GM21367 (cell line): ENCODE results near the gene MACROD2.

Source experiments
- ATAC-seq: cut with Tn5 transposase; IDR thresholded peaks from one replicate; pipeline ENCODE4 v1.9.1; 2021; ENCODE audit not compliant: unreplicated experiment

MACROD2 gene

DNA sequence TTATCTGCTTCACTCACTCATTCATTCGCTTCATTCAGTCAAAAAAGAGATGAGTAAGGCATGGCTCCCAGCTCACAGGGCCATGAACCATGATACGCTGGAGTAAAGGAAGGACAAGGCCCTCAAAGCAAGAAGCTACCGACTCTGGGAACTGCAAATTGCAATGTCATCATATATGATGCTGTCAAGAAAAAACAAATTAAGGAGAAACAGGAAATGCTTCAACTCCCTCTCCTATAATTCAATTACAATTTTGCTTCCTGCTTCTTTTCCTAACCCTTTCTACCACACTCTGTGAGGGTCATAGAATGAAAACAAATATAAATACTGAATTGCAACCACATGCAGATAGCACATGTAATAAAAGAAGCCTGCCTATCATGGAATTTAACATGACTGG, 1067.8 kb downstream of the MACROD2 start:
- no peak for ATAC-seq

DNA sequence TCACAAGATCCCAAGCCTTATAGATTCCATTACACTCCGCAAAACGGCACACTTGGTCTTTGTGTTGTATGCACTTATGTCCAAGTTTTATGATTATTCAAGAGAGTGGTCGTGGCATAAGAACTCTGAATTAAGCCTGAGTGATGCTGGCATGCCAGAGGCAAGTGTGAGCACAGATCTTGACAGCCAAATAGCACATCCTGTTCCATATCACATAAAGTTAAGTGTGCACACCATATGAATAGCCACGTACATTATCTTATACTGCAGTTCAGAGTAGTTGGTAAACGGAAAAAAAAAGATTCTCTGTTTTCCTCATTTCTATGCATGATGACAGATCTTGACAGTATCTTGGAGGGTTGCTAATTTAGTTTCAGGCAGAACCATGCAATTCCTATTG, 1069.4 kb downstream of the MACROD2 start:
- no peak for ATAC-seq

DNA sequence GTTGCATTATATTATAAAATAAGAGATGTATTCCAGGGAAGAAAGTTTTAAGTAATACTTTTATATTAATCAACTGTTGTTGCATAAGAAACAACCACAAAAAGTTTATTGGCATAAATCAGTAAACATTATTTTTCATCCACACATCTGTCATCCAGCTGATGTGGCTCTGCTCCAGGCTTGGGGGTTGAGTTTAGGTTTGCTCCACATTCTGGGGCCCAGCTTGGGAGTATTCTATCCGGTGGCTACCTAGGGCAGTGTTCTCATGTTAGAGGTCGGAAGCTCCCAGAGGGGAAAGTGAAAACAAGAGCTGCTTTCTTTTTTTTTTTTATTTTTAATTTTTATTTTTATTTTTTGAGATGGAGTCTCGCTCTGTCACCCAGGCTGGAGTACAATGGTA, 1070.5 kb downstream of the MACROD2 start:
- ATAC-seq: no peak

DNA sequence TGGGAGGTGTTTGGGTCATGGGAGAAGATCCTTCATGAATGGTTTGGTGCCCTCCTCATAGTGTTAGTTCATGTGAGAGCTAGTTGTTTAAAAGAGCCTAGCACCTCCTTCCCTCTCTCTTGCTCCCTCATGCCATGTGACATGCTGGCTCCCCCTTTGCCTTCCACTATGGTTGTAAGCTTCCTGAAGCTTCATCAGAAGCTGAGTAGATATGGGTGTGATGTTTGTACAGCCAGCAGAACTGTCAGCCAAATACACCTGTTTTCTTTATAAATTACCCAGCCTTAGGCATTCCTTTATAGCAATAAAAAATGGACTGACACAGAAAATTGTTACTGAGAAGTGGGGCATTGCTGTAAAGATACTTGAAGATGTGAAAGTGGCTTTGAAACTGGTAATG, 1073.2 kb downstream of the MACROD2 start:
- no peak for ATAC-seq

DNA sequence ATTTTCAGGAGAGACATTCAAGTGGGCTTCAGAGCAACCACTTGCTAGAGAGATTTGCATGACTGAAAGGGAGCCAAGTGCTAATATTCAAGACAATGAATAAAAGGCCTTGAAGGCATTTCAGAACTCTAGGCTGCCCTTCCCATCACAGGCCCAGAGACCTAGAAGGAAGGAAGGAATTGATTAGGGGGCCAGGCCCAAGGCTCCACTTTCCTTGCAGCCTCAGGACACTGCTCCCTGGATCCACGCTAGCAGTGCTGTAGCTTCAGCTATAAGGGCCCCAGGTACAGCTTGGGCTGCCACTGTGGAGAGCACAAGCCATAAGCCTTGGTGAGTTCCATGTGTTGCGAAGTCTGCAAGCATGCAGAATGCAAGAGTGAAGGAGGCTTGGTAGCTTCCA, 1074.0 kb downstream of the MACROD2 start:
- ATAC-seq: no peak

DNA sequence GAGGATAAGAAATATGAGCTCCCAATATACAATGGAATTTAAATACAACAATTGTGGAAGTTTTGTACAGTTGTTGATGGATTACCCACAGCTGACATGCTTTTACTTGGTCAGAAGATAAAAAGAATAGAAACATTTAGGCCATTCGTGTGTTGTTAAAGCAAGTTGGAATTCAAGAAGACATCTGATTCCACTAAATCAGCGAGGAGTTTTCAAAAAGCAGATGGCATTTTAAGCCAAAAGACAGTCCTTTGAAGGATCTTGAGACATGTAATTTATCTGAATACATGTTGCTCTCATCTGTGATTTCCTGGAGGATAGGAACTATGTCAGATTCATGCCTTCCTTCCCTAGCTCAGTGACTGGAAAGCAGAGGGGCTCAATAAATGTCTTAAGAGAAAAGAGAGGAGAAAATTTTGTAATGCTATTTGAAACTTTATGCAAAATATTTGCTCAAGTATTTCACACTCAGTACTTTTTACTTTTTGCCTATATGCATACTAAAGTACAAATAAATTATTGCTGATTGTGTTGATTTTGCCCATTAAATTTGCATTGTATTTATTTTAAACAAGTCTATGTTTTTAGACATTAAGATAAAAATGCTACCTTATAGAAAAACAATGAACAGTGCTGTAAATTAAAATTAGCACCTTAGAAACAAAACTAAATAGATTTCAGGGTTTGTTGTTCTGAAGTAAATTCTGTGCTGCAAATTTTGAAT, 1075.9 kb downstream of the MACROD2 start:
- ATAC-seq: no peak

DNA sequence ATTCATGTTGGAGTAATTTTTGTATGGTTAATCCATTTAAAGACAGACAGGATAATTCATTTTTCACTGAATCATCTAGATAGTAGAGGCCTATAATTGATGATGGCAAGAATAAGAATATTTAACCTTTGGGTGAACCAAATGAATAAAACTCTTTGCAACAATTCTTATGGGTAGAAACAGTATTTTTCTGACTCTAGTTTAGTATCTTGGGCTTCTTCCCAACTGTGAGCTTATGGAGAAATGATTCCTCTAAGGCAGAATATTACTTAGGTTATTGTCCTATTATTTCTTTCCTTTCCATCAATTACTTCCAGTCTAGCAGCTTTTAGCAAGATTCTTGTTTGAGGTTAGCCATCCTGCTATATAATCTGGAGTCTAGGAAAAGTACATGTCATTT, 1077.0 kb downstream of the MACROD2 start:
- no peak for ATAC-seq

DNA sequence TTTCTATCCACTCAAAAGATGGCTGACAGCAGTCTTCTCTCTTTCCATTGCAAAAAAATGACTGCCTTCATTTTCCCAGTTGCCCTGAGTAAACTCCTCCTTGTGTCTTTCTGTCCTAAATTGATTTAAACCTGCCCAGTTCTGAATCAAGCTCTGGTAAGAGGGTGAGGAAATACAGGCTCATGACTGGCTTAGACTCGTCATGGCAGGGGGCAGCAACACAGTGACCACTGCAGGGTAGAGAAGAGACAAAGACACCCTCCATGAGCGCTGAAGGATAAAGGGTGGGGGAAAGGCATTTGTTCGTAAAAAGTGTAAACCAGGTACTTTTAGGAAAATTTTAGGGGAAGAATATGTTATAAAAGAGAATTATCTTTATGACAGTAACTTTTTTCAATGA, 1080.3 kb downstream of the MACROD2 start:
- ATAC-seq: no peak

DNA sequence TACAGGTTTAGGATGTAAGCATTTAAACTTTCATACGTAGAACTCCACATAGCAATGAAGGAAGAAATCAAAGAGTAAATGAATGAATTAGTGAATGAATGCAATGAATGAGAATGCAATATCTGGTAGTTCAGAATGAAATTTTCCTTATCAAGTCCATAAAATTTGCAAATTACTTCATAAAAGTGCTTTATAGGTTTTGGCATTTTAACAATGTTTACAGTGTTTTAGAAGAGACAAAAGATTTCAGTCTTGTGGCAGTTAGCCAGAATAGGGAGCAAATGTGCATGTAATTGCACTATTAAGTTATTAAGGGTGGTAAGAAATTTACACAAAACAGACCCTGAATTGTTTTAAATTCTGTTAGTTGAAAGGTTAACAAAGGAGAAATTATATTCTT, 1081.5 kb downstream of the MACROD2 start:
- ATAC-seq: no peak

DNA sequence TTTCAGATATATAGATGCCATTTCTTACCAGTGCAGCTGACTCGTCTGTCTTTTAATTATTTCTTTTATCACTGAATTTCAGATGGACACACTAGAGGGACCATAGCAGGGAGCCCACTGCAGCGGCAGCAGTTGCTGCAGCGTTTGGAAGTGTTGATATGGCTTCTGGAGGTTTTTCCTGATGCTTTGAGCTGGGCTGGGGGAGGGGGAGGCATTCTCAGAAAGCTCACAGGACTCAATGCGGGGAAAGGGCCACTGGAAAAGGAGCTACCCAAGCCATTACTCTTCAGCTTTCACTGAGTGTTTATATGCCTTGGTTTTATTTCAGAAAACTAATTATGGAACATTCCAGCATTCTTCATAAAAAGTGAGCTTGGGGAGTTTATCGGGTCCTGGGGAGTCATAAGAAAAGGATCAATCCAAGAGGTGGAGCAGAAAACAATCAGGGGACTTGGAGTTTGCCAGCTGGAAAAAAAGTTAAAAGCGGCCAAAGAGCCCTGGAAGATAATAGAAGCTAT, 1082.5 kb downstream of the MACROD2 start:
- ATAC-seq: no peak

DNA sequence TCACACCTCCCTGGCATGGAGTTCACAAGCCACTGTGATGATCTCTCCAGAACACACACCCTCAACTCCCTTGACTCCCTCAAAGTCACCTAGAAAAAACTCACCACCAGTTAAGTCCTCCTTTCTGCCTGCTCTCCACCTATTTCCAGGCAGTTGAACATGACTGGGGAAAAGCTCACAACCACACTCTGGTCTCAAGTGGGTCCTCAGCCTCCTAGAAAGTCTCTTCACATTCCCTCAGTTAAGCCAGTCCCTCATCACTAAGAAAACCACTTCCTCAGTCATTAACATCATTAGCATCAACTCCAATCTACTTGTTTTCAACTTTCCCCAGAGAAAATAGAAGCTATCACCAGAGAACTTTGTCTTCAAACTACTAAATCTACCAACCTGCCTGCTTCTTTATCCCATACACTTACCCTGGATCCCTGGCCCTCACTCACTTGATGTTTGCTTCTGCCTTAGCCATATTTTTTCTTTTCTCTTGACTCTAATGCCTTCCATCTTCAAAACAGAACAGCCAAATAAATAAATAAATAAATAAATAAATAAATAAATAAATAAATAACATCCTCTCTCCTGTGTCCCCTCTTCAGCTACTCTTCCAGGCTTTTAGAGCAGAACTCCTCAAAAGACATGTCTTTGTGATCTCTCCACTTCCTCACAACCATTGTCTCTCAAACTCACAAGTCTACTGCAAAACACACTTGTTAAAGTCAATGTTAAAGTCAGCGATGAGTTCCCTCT, 1084.5 kb downstream of the MACROD2 start:
- ATAC-seq: no peak

DNA sequence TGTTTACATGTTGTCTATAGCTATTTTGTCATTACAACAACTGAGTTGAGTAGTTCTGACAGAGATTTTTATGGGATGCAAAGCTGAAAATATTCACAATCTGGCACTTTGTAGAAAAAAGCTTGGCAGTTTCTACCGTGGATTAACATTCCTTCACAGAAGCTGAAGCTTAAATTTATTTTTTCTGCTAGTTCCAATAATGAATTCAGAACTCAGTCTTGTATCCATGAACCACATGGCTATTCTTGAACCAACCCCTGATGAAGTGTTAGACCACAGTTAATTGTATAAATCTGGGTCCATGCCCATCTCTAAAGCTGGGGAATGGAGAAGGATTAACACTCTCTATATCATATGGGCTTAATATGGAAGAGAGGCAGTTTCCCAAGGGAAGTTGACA, 1085.9 kb downstream of the MACROD2 start:
- no peak for ATAC-seq

DNA sequence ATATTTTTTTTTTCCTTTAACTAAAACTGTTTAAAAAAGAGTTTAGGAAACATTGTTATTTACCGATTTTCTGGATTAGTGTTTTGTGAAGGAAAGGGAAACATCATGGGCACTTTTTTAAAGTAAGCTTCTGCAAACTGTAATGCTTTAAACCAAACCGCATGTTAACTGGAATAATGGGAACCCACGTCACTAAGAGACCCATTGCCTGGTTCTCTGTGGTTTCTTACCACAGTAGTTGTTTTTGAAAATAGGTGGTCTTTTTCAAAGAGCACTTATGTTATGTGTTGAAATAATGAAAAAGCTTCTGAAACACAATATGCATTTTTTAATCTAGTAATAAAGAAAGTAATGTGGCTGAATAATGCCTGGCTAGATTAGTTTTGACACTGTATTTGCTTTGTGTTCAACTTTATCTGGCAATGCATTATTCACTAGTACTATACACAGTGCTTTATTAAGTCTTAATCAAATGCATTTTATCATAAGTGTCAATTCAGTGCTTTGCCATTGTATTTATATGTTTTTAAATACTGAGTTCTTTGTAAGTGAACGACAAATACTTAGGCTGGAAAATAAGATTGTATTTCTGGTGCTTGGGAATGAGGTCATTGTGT, 1096.2 kb downstream of the MACROD2 start:
- no peak for ATAC-seq

DNA sequence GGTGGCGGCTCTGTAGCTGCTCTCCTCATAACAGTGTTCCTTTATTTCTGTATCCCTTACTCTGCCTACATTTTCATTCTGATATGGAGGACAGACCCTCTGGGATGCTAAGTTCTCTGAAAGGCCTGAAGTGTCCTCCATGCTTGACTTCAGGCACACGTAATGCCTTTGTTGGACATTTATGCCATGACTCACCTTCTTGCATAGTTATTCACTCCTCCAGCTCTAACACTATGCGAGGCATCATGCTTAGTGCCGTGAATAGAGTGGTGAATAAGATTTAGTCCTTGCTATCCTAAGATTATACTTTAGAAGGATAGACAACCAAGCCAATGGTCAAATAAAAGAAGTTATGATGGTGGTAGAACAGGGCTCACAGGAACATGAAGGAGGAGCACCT, 1103.0 kb downstream of the MACROD2 start:
- no peak for ATAC-seq

DNA sequence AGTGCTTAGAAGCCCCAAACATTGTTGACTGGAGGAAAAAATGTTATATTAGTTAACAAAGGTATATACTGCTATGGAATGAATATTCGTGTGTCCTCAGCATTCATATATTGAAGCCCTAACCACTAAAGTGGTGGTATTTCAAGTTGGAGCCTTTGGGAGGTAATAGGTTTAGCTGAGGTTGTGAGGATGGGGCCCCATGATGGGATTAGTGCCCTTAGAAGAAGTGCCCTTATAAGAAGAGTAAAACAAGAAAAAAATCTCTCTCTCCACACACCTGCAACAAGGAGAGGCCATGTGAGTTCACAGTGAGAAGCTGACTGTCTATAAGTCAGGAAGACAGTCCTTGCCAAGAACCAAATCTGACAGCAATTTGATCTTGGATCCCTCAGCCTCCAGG, 1103.8 kb downstream of the MACROD2 start:
- no peak for ATAC-seq

DNA sequence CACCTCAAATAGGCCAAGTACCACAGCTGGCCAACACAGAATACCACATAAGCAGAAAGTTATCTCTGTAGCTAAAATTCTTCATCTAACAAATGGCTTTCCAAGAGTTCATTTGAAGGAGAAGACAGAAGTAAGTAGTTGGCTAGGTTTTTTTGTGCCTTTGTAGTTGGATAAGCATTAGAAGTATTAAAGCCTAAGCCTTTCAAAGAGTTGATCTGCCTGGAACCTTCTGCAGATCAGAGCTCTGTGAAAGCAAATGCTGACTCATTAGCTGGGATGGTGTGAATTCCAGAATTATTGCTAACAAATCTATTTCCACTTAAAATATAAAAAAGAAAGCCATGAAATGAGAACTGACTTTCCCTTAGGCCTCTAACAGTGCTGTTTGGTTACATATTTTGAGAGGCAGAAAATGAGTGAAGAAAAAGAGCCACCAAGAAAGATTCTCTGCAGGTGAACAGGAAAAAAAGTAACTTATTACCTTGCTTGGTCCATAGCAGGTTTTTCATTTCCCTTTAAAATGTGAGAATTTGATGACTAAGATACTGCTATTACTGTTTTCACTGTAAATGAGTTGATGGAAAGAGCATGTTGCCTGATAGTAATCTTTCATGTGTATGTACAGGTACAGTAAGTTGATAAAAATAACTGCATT, 1105.3 kb downstream of the MACROD2 start:
- ATAC-seq: no peak

DNA sequence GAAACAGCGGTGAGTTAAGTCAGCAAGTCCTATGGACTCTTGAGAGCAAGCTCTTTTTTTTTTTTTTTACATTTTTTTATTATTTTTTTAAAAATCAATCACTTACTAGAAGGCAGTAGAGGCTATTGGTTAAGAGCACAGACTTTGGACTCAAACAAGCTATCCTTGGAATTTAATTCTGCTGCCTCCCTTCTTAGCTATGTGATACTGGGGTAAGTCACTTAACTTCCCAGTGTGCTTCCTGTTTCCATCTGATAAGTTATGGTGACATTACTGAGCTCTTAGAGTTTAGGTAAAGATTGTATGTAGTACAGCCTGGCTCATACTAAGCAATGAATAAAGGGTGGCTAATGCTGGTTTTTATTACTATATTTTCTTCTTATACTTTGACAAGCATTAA, 1112.6 kb downstream of the MACROD2 start:
- ATAC-seq: no peak

DNA sequence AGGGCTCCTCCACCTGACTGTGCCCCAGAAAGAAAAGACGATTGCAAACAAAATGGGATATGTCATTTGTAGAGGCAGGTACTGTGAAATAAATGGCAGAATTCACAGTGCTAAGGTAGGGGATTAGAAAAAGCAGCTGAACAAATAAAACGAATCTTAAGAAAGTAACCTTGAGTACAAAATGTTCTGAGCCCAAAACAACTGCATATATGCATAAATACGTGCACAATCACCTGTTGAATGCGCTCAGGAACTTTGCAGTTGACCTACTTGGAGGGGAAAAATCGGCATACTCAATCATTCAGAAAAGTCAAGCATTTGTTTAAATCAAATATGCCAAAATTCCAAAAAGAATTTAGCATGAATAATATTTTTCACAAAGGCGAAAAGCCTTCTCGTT, 1114.2 kb downstream of the MACROD2 start:
- no peak for ATAC-seq

DNA sequence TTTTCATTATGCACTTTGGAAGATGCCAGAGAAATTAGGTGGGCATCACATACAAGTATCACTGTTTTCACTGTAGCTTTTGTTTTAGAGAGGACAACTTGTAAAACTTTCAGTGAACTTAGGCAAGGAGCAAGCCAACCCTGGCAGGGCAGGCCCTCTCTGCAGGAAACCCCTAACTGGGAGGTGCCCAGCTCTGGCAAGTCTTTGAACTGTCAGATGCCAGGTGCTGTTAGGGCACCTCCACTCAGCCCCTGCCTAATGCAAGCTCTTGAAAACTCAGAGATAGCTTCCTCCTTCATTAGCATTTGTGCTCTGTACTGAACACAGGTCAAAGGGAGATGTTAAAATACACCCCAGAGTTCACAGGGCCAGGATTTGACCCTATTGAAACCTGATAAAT, 1116.3 kb downstream of the MACROD2 start:
- no peak for ATAC-seq

DNA sequence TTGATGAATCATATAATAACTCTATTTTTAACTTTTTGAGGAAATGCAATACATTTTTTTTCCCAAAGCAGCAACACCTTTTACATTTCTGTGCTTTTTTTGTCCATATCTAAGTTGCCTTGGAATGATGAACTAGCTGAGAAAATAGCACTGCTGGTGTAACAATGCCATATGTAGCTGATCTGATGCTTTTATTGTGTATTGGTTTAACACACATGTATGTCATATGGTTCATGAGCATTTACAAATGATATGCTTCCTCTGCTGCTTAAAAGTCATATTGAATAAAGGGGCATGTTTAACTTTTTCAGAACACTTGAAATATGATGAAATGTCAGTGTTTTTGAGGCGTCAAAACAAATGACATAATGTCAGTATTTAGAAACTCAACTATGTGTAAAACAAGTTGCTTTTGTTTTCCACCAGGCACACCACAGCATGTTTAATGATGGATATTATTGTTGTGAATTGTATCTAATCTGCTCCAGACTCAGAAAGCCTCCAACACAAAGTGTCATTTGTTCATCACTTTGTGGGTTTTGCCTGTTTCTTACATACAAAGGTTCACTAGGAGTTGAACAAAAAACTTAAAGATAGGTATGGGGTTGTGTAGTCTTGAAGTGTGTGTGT, 1117.9 kb downstream of the MACROD2 start:
- no peak for ATAC-seq

DNA sequence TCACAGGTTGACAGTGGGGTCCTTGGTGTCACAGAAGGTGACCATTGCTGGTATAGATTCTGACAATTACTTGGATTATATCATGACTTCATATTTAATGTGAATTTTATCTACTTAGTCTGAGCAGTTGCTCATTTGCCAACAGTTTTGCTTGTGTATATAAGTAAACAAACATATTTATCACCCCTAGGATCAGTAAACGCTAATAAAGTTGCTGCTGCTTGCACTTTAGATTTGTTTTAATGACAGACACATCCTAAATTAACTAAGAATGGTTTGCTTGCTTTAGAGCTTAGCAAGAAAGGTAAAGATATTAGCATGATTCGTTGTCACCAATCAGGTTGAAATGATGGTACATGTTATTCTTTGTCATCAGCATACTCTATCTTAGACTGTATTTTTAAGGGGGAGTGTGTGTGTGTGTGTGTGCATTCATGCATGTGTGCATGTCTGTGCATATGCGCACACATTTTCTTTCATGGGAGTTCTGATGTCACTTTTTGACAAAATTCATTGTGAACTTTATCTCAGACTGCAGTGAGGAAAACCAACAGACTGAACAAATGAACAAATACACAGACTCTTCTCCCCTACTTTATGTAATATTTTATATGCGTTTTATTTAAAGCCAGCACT, 1124.7 kb downstream of the MACROD2 start:
- no peak for ATAC-seq
